Measurements from ENCODE around the gene HAUS1. TPM values are rescaled to one million over a fixed set of nuclear protein-coding genes. Genes with fewer than 3 reads are reported as not detected.
A peak's percentile ranks its signal among the peaks of the same experiment; 100 is the strongest.
"Not testable (repeated sequence)": the region's sequence is repeated elsewhere in the genome, so short reads cannot be mapped to it uniquely, and the experiment has no call there.

HAUS1 gene
- total RNA-seq, 1 donor from 2014 or later: 51.3 TPM

GRCh38 chr18:46088501-46088900 is 15.7 kb upstream of the HAUS1 start:
- DNase-seq (ENCODE audit: low read depth): not testable (repeated sequence)

- DNase-seq (ENCODE audit: low read depth): no peak
Observed at GRCh38 chr18:46095532-46095931, 8.7 kb upstream of the HAUS1 start.

- DNase-seq (ENCODE audit: low read depth): peak; percentile 14
Observed at GRCh38 chr18:46096651-46097300, 7.4 kb upstream of the HAUS1 start.

GRCh38 chr18:46097431-46097800 is 6.8 kb upstream of the HAUS1 start:
- peak; percentile 9 for DNase-seq (ENCODE audit: low read depth)

- DNase-seq (ENCODE audit: low read depth): peak; percentile 65
Observed at GRCh38 chr18:46097801-46098615, 6.2 kb upstream of the HAUS1 start, which contains the start of gene ATP5F1A. TSS of gene ATP5F1A (minus strand) at chr18:46098296. CDS start at chr18:46098231, 65 bp downstream.

- DNase-seq (ENCODE audit: low read depth): no peak
Observed at GRCh38 chr18:46098616-46098933, 5.6 kb upstream of the HAUS1 start.

GRCh38 chr18:46099463-46099862 is 4.7 kb upstream of the HAUS1 start:
- no peak for DNase-seq (ENCODE audit: low read depth)

- no peak for DNase-seq (ENCODE audit: low read depth)
Observed at GRCh38 chr18:46109386-46109785, 5.2 kb downstream of the HAUS1 start.

GRCh38 chr18:46110406-46110805 is 6.2 kb downstream of the HAUS1 start:
- DNase-seq (ENCODE audit: low read depth): no peak

- no peak for DNase-seq (ENCODE audit: low read depth)
Observed at GRCh38 chr18:46113751-46114150, 9.6 kb downstream of the HAUS1 start.

GRCh38 chr18:46126625-46127024 is 22.4 kb downstream of the HAUS1 start:
- not testable (repeated sequence) for DNase-seq (ENCODE audit: low read depth)

GRCh38 chr18:46130061-46130460 is 25.9 kb downstream of the HAUS1 start:
- DNase-seq (ENCODE audit: low read depth): peak; percentile 11

GRCh38 chr18:46130549-46130948 is 26.4 kb downstream of the HAUS1 start:
- not testable (repeated sequence) for DNase-seq (ENCODE audit: low read depth)

GRCh38 chr18:46133534-46133933 is 29.3 kb downstream of the HAUS1 start:
- no peak for DNase-seq (ENCODE audit: low read depth)

GRCh38 chr18:46134920-46135675 is 30.9 kb downstream of the HAUS1 start:
- DNase-seq (ENCODE audit: low read depth): no peak

- no peak for DNase-seq (ENCODE audit: low read depth)
Observed at GRCh38 chr18:46140173-46140572, 36.0 kb downstream of the HAUS1 start.

- no peak for DNase-seq (ENCODE audit: low read depth)
Observed at GRCh38 chr18:46141199-46141598, 37.0 kb downstream of the HAUS1 start.

GRCh38 chr18:46148810-46149209 is 44.6 kb downstream of the HAUS1 start:
- peak; percentile 64 for DNase-seq (ENCODE audit: low read depth)

- peak; percentile 74 for DNase-seq (ENCODE audit: low read depth)
Observed at GRCh38 chr18:46152436-46152807, 48.2 kb downstream of the HAUS1 start.

- DNase-seq (ENCODE audit: low read depth): peak; percentile 67
Observed at GRCh38 chr18:46152808-46153617, 48.8 kb downstream of the HAUS1 start.

GRCh38 chr18:46155641-46156051 is 51.5 kb downstream of the HAUS1 start:
- peak; percentile 95 for DNase-seq (ENCODE audit: low read depth)

All from renal cortical epithelial cell (primary cell).